ENCODE results near the gene WWOX. TPM values are rescaled to one million over a fixed set of nuclear protein-coding genes. Genes with fewer than 3 reads are reported as not detected.

The WWOX gene
- polyA plus RNA-seq, 1 donor (not counting 4 experiments of a cell fraction or from before 2014, with no cell fraction given): 5.1 TPM

- H4K20me1 ChIP-seq (ENCODE audit: control insufficient read depth, extremely low read depth, insufficient read depth, low read length): no peaks in the 10 kb centered on the region
- dilution Hi-C loops (cut with MboI; ENCODE audit: extremely low pct_ligation_motif_present, low sequenced_read_pairs): no loop called here
- H3K27me3 ChIP-seq (ENCODE audit: control insufficient read depth, extremely low read depth, insufficient read depth, low read length): no peaks in the 10 kb centered on the region
- H3K79me2 ChIP-seq (ENCODE audit: control insufficient read depth, insufficient read depth, low read length): no peaks in the 10 kb centered on the region
- FAIRE-seq: no peak
- no peaks in the 10 kb centered on the region for H3K9me3 ChIP-seq (ENCODE audit: control insufficient read depth, low read depth, low read length)
- H3K9me1 ChIP-seq (ENCODE audit: control insufficient read depth, extremely low read depth, insufficient read depth, low read length): no peaks in the 10 kb centered on the region
- no peak overlapping the region for H2AFZ ChIP-seq (ENCODE audit: control insufficient read depth, low read length)
- peaks cover 14% of the 10 kb centered on the region for H3K4me1 ChIP-seq (ENCODE audit: control insufficient read depth, extremely low read depth, insufficient read depth, low read length)
- H3K36me3 ChIP-seq (ENCODE audit: control insufficient read depth in 2 of 2, extremely low read depth in 1 of 2, insufficient read depth in 2 of 2, low read length in 2 of 2): no peaks in the 10 kb centered on the region
- no peak overlapping the region for H3K27ac ChIP-seq (ENCODE audit: control insufficient read depth, insufficient read depth, low read length)
- TF ChIP-seq EZH2 (IDR thresholded peaks at IDR 0.05; ENCODE audit: low read length) (no peak), CTCF (optimal IDR thresholded peaks at IDR 0.05 in 1 of 3, IDR thresholded peaks at IDR 0.05 in 1 of 3, conservative IDR thresholded peaks at IDR 0.05 in 1 of 3; ENCODE audit: extremely low read depth in 1 of 3, insufficient read depth in 2 of 3, low read length in 3 of 3) (no peak)
- no peak overlapping the region for H3K4me2 ChIP-seq (ENCODE audit: control insufficient read depth, extremely low read depth, insufficient read depth, low read depth, low read length)
- H3K4me3 ChIP-seq (ENCODE audit: control insufficient read depth in 2 of 3, extremely low read depth in 1 of 3, insufficient read depth in 2 of 3, low read depth in 1 of 3, low read length in 3 of 3): no peak overlapping the region
- H3K9ac ChIP-seq (ENCODE audit: control insufficient read depth, extremely low read depth, insufficient read depth, low read length): no peak overlapping the region
- no peak for DNase-seq (ENCODE audit: low read depth, low spot score)
Observed at GRCh38 chr16:79158337-79158736, 1058.9 kb downstream of the WWOX start.

DNA sequence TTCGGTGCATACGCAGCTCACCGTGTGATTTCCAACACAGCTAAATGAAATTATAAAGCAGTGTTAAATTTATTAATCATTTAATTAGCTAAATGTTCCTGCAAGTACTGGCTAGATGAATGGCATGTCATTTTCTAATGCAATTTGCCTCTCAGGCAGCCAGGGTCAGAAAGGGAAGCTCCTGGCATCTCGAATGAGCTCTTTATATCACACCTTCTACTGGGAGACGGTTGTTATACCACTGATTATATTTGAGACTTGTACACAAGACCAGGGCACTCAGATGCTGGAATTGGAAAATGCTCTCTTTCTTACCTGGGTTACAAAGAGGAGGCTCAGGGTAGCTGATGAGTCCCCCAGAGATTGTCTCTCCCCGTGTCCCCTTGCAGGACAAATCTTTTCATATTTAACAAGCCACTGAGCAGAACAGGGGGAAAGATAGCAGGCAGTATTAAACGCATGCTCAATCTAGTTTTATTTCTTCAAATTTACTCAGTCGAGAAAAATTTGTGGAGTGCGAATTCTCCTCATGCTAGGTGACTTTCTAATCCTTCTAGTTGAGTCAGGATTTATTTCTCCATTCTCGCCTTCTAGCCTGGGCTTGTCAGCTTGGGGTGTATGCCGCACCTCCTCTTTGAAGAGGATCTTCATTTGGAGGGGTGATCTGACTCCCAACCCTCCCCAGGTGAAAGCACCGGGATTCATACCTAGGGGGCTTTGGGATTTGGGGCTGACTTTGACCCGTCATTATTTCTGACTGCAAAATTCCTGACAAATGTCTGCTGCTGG is 1060.0 kb downstream of the WWOX start:
- TF ChIP-seq EZH2 (IDR thresholded peaks at IDR 0.05; ENCODE audit: low read length) (no peak), CTCF (optimal IDR thresholded peaks at IDR 0.05 in 1 of 3, IDR thresholded peaks at IDR 0.05 in 1 of 3, conservative IDR thresholded peaks at IDR 0.05 in 1 of 3; ENCODE audit: extremely low read depth in 1 of 3, insufficient read depth in 2 of 3, low read length in 3 of 3) (no peak)
- Histone ChIP-seq H4K20me1 (ENCODE audit: control insufficient read depth, extremely low read depth, insufficient read depth, low read length) (no peaks in the 10 kb centered on the region), H3K9me3 (ENCODE audit: control insufficient read depth, low read depth, low read length) (no peaks in the 10 kb centered on the region), H3K9ac (ENCODE audit: control insufficient read depth, extremely low read depth, insufficient read depth, low read length) (no peak overlapping the region), H2AFZ (ENCODE audit: control insufficient read depth, low read length) (peak overlapping the region; percentile 43), H3K4me1 (ENCODE audit: control insufficient read depth, extremely low read depth, insufficient read depth, low read length) (peaks cover 14% of the 10 kb centered on the region), H3K79me2 (ENCODE audit: control insufficient read depth, insufficient read depth, low read length) (no peaks in the 10 kb centered on the region), H3K4me3 (ENCODE audit: control insufficient read depth in 2 of 3, extremely low read depth in 1 of 3, insufficient read depth in 2 of 3, low read depth in 1 of 3, low read length in 3 of 3) (peak overlapping the region in 1 of 3 experiments; percentile 30), H3K4me2 (ENCODE audit: control insufficient read depth, extremely low read depth, insufficient read depth, low read depth, low read length) (peak overlapping the region; percentile 69), H3K27ac (ENCODE audit: control insufficient read depth, insufficient read depth, low read length) (no peak overlapping the region), H3K27me3 (ENCODE audit: control insufficient read depth, extremely low read depth, insufficient read depth, low read length) (no peaks in the 10 kb centered on the region), H3K36me3 (ENCODE audit: control insufficient read depth in 2 of 2, extremely low read depth in 1 of 2, insufficient read depth in 2 of 2, low read length in 2 of 2) (no peaks in the 10 kb centered on the region), H3K9me1 (ENCODE audit: control insufficient read depth, extremely low read depth, insufficient read depth, low read length) (no peaks in the 10 kb centered on the region)
- FAIRE-seq (peak; percentile 17), DNase-seq (ENCODE audit: low read depth, low spot score) (no peak)
- dilution Hi-C loops (cut with MboI; ENCODE audit: extremely low pct_ligation_motif_present, low sequenced_read_pairs): no loop called here

Data from keratinocyte (primary cell).